Nephron progenitor cell (in vitro differentiated cells): Measurements from ENCODE around the gene UBE2F.
A peak's percentile ranks its signal among the peaks of the same experiment; 100 is the strongest.

Source experiments
- DNase-seq: peaks from one replicate; pipeline ENCODE4 v3.0.0; 2021
- H3K27ac Mint-ChIP-seq: 2 replicates; pipeline ENCODE4 v1.8.0; 2021; ENCODE audit warnings: mild to moderate bottlenecking, moderate library complexity, mixed read lengths
- H3K27me3 Mint-ChIP-seq: 2 replicates; pipeline ENCODE4 v1.8.0; 2021; ENCODE audit warnings: mild to moderate bottlenecking, low read depth, mixed read lengths; ENCODE audit not compliant: poor library complexity
- H3K36me3 Mint-ChIP-seq: 2 replicates; pipeline ENCODE4 v1.8.0; 2021; ENCODE audit warnings: low read depth, mixed read lengths
- H3K4me1 Mint-ChIP-seq: 2 replicates; pipeline ENCODE4 v1.8.0; 2021; ENCODE audit warnings: mixed read lengths
- H3K4me3 Mint-ChIP-seq: 2 replicates; pipeline ENCODE4 v1.8.0; 2021; ENCODE audit warnings: mild to moderate bottlenecking, moderate library complexity, mixed read lengths
- H3K9me3 Mint-ChIP-seq: 2 replicates; pipeline ENCODE4 v1.8.0; 2021; ENCODE audit warnings: mild to moderate bottlenecking, moderate library complexity, mixed read lengths
- CTCF ChIP-seq: fragments of 200-600 bp; sonication (generic); IDR thresholded peaks from 2 replicates; pipeline ENCODE4 v1.5.0; 2021; ENCODE audit warnings: antibody characterized with exemption

Gene UBE2F

GRCh38 chr2:238009563-238009962 lies 42.7 kb downstream of the UBE2F start:
- H3K4me3 Mint-ChIP-seq, result no peak overlapping the region
- H3K27me3 Mint-ChIP-seq, result no peaks in the 10 kb centered on the region
- peaks cover 30% of the 10 kb centered on the region for H3K36me3 Mint-ChIP-seq
- H3K4me1 Mint-ChIP-seq, result no peaks in the 10 kb centered on the region
- TF ChIP-seq CTCF, result no peak
- H3K27ac Mint-ChIP-seq, result no peak overlapping the region
- DNase-seq, result no peak
- H3K9me3 Mint-ChIP-seq, result no peaks in the 10 kb centered on the region

- Mint-ChIP-seq H3K4me1 (no peaks in the 10 kb centered on the region), H3K36me3 (peaks cover 27% of the 10 kb centered on the region), H3K27ac (peak overlapping the region; percentile 0), H3K4me3 (no peak overlapping the region), H3K27me3 (no peaks in the 10 kb centered on the region), H3K9me3 (no peaks in the 10 kb centered on the region)
- TF ChIP-seq CTCF, result no peak
- DNase-seq, result no peak
Measured at GRCh38 chr2:238010572-238010971, 43.8 kb downstream of the UBE2F start.

- no peak for DNase-seq
- no peak overlapping the region for H3K27ac Mint-ChIP-seq
- TF ChIP-seq CTCF, result no peak
- H3K36me3 Mint-ChIP-seq, result peaks cover 12% of the 10 kb centered on the region
- no peaks in the 10 kb centered on the region for H3K4me1 Mint-ChIP-seq
- H3K4me3 Mint-ChIP-seq, result no peak overlapping the region
- no peaks in the 10 kb centered on the region for H3K9me3 Mint-ChIP-seq
- no peaks in the 10 kb centered on the region for H3K27me3 Mint-ChIP-seq
Measured at GRCh38 chr2:238013806-238014205, 47.0 kb downstream of the UBE2F start.

- H3K4me3 Mint-ChIP-seq, result no peak overlapping the region
- peaks cover 13% of the 10 kb centered on the region for H3K36me3 Mint-ChIP-seq
- no peaks in the 10 kb centered on the region for H3K9me3 Mint-ChIP-seq
- no peak for TF ChIP-seq CTCF
- no peak for DNase-seq
- H3K27me3 Mint-ChIP-seq, result no peaks in the 10 kb centered on the region
- no peaks in the 10 kb centered on the region for H3K4me1 Mint-ChIP-seq
- H3K27ac Mint-ChIP-seq, result no peak overlapping the region
Measured at GRCh38 chr2:238015705-238016104, 48.9 kb downstream of the UBE2F start.

GRCh38 chr2:238016526-238016925 lies 49.7 kb downstream of the UBE2F start:
- H3K4me3 Mint-ChIP-seq, result no peak overlapping the region
- no peaks in the 10 kb centered on the region for H3K9me3 Mint-ChIP-seq
- H3K36me3 Mint-ChIP-seq, result peaks cover 14% of the 10 kb centered on the region
- no peaks in the 10 kb centered on the region for H3K4me1 Mint-ChIP-seq
- no peaks in the 10 kb centered on the region for H3K27me3 Mint-ChIP-seq
- H3K27ac Mint-ChIP-seq, result no peak overlapping the region
- DNase-seq, result no peak
- no peak for TF ChIP-seq CTCF

GRCh38 chr2:238019962-238020361 lies 53.1 kb downstream of the UBE2F start:
- no peaks in the 10 kb centered on the region for H3K27me3 Mint-ChIP-seq
- no peaks in the 10 kb centered on the region for H3K9me3 Mint-ChIP-seq
- H3K27ac Mint-ChIP-seq, result no peak overlapping the region

More at GRCh38 chr2:238019962-238020361, 53.1 kb downstream of the UBE2F start:
- DNase-seq, result no peak
- Mint-ChIP-seq H3K36me3 (peaks cover 8% of the 10 kb centered on the region), H3K4me1 (no peaks in the 10 kb centered on the region), H3K4me3 (no peak overlapping the region)
- no peak for TF ChIP-seq CTCF
